ENCODE results near the gene PTPRB. TPM values are rescaled to one million over a fixed set of nuclear protein-coding genes. Genes with fewer than 3 reads are reported as not detected.

Gene PTPRB
- total RNA-seq, 1 donor from 2014 or later = 14.6 TPM

GRCh38 chr12:70644861-70645260 is 7.6 kb upstream of the PTPRB start:
- DNase-seq (ENCODE audit: low spot score) (no peak), ATAC-seq (no peak)

- DNase-seq (ENCODE audit: low spot score) (no peak), ATAC-seq (no peak)
Observed at GRCh38 chr12:70643939-70644338, 6.7 kb upstream of the PTPRB start.

- DNase-seq (ENCODE audit: low spot score) (no peak), ATAC-seq (no peak)
Observed at GRCh38 chr12:70641691-70642090, 4.5 kb upstream of the PTPRB start.

GRCh38 chr12:70640901-70641300 is 3.7 kb upstream of the PTPRB start:
- DNase-seq (ENCODE audit: low spot score) (no peak), ATAC-seq (no peak)

GRCh38 chr12:70639535-70639934 is 2.3 kb upstream of the PTPRB start:
- ATAC-seq (no peak), DNase-seq (ENCODE audit: low spot score) (no peak)

GRCh38 chr12:70638639-70639360 is 1.6 kb upstream of the PTPRB start:
- DNase-seq (ENCODE audit: low spot score) (no peak), ATAC-seq (no peak)

- ATAC-seq = no peak
- DNase-seq (ENCODE audit: low spot score) = no peak
Observed at GRCh38 chr12:70635755-70636154, 1.5 kb downstream of the PTPRB start.

- ATAC-seq (no peak), DNase-seq (ENCODE audit: low spot score) (no peak)
Observed at GRCh38 chr12:70628701-70629480, 8.3 kb downstream of the PTPRB start.

- DNase-seq (ENCODE audit: low spot score) (no peak), ATAC-seq (no peak)
Observed at GRCh38 chr12:70627677-70628076, 9.6 kb downstream of the PTPRB start.

- ATAC-seq (no peak), DNase-seq (ENCODE audit: low spot score) (no peak)
Observed at GRCh38 chr12:70626180-70626579, 11.0 kb downstream of the PTPRB start.

GRCh38 chr12:70619471-70620152 is 17.6 kb downstream of the PTPRB start:
- ATAC-seq (no peak), DNase-seq (ENCODE audit: low spot score) (no peak)

GRCh38 chr12:70618371-70618770 is 18.9 kb downstream of the PTPRB start:
- no peak for ATAC-seq
- DNase-seq (ENCODE audit: low spot score) = no peak

GRCh38 chr12:70617450-70617849 is 19.8 kb downstream of the PTPRB start:
- no peak for DNase-seq (ENCODE audit: low spot score)
- no peak for ATAC-seq

- no peak for ATAC-seq
- DNase-seq (ENCODE audit: low spot score) = no peak
Observed at GRCh38 chr12:70615174-70615866, 21.9 kb downstream of the PTPRB start.

GRCh38 chr12:70609739-70610491 is 27.3 kb downstream of the PTPRB start:
- peak; percentile 49 for DNase-seq (ENCODE audit: low spot score)
- ATAC-seq = peak; percentile 84

- no peak for DNase-seq (ENCODE audit: low spot score)
- no peak for ATAC-seq
Observed at GRCh38 chr12:70609203-70609602, 28.0 kb downstream of the PTPRB start.

- ATAC-seq (no peak), DNase-seq (ENCODE audit: low spot score) (no peak)
Observed at GRCh38 chr12:70608184-70608583, 29.0 kb downstream of the PTPRB start.

GRCh38 chr12:70607107-70607506 is 30.1 kb downstream of the PTPRB start:
- ATAC-seq (no peak), DNase-seq (ENCODE audit: low spot score) (no peak)

GRCh38 chr12:70605976-70606375 is 31.3 kb downstream of the PTPRB start:
- DNase-seq (ENCODE audit: low spot score) = no peak
- no peak for ATAC-seq

- DNase-seq (ENCODE audit: low spot score) (no peak), ATAC-seq (no peak)
Observed at GRCh38 chr12:70604662-70605061, 32.6 kb downstream of the PTPRB start.

- ATAC-seq (no peak), DNase-seq (ENCODE audit: low spot score) (no peak)
Observed at GRCh38 chr12:70603044-70603443, 34.2 kb downstream of the PTPRB start.
